T-helper 9 cell (primary cell): ENCODE measurements around the gene CCDC170.

ENCODE experiments used
- DNase-seq: peaks from one replicate; pipeline ENCODE4 v3.0.0-alpha.2; 2020

CCDC170 gene

GRCh38 chr6:151624481-151624880 lies 130.7 kb downstream of the CCDC170 start:
- no peak for DNase-seq

GRCh38 chr6:151624900-151625536 lies 131.2 kb downstream of the CCDC170 start:
- no peak for DNase-seq

- no peak for DNase-seq
These were observed 134.1 kb downstream of the CCDC170 start for GRCh38 chr6:151627689-151628444.

GRCh38 chr6:151629791-151630190 lies 136.0 kb downstream of the CCDC170 start:
- no peak for DNase-seq

- no peak for DNase-seq
These were observed 136.6 kb downstream of the CCDC170 start for GRCh38 chr6:151630387-151630786.

- no peak for DNase-seq
These were observed 137.3 kb downstream of the CCDC170 start for GRCh38 chr6:151630991-151631655.

- DNase-seq, result no peak
These were observed 138.7 kb downstream of the CCDC170 start for GRCh38 chr6:151632415-151632987.

GRCh38 chr6:151633526-151634335 lies 139.9 kb downstream of the CCDC170 start:
- no peak for DNase-seq

GRCh38 chr6:151634336-151634720 lies 140.5 kb downstream of the CCDC170 start:
- DNase-seq, result no peak

GRCh38 chr6:151635741-151636140 lies 141.9 kb downstream of the CCDC170 start:
- no peak for DNase-seq

- no peak for DNase-seq
These were observed 144.0 kb downstream of the CCDC170 start for GRCh38 chr6:151637814-151638213.

GRCh38 chr6:151639750-151640149 lies 145.9 kb downstream of the CCDC170 start:
- no peak for DNase-seq

GRCh38 chr6:151641028-151641427 lies 147.2 kb downstream of the CCDC170 start:
- no peak for DNase-seq

GRCh38 chr6:151647976-151648639 lies 154.3 kb downstream of the CCDC170 start:
- DNase-seq, result no peak

GRCh38 chr6:151649835-151650234 lies 156.0 kb downstream of the CCDC170 start:
- DNase-seq, result no peak

- no peak for DNase-seq
These were observed 157.8 kb downstream of the CCDC170 start for GRCh38 chr6:151651639-151652038.

- no peak for DNase-seq
These were observed 158.5 kb downstream of the CCDC170 start for GRCh38 chr6:151652325-151652724.

GRCh38 chr6:151655099-151655498 lies 161.3 kb downstream of the CCDC170 start:
- no peak for DNase-seq

- DNase-seq, result no peak
These were observed 162.6 kb downstream of the CCDC170 start for GRCh38 chr6:151656392-151656791.

- DNase-seq, result no peak
These were observed 164.3 kb downstream of the CCDC170 start for GRCh38 chr6:151658091-151658490.

GRCh38 chr6:151659212-151659611 lies 165.4 kb downstream of the CCDC170 start:
- no peak for DNase-seq

GRCh38 chr6:151661509-151661908 lies 167.7 kb downstream of the CCDC170 start:
- no peak for DNase-seq
